Astrocyte (in vitro differentiated cells and primary cell): ENCODE data around the gene SOX5. TPM values are rescaled to one million over a fixed set of nuclear protein-coding genes. Genes with fewer than 3 reads are reported as not detected.

Source experiments
- DNase-seq: peaks from one replicate; pipeline ENCODE4 v3.0.0-alpha.2; 2010; ENCODE audit warnings: low read depth
- FAIRE-seq: peaks from 2 replicates; lab custom pipeline; 2011; peaks lifted over from hg19 to GRCh38; lab: Jason Lieb, UNC
- H2AFZ ChIP-seq: 2 replicates; pipeline ENCODE4 v1.6.0; 2012; ENCODE audit warnings: low read depth, low read length, inconsistent platforms
- H3K27ac ChIP-seq: 2 replicates; pipeline ENCODE4 v1.5.1; 2011; ENCODE audit warnings: low read depth, low read length, inconsistent platforms
- H3K27me3 ChIP-seq: 2 replicates; pipeline ENCODE4 v1.6.0; 2011; ENCODE audit warnings: low read length, inconsistent platforms; ENCODE audit not compliant: insufficient read depth
- H3K36me3 ChIP-seq: 2 replicates; pipeline ENCODE4 v1.5.1; 2011; ENCODE audit warnings: low read length, inconsistent platforms; ENCODE audit not compliant: insufficient read depth
- H3K4me1 ChIP-seq: 2 replicates; pipeline ENCODE4 v1.5.1; 2011; ENCODE audit warnings: low read length, inconsistent platforms; ENCODE audit not compliant: insufficient read depth
- H3K4me2 ChIP-seq: 2 replicates; pipeline ENCODE4 v1.6.0; 2012; ENCODE audit warnings: low read length, inconsistent platforms
- H3K4me3 ChIP-seq: 2 replicates; pipeline ENCODE4 v1.5.1; 2011; ENCODE audit warnings: low read depth, mild to moderate bottlenecking, low read length, inconsistent platforms; ENCODE audit not compliant: insufficient read depth
- H3K79me2 ChIP-seq: 2 replicates; pipeline ENCODE4 v1.6.0; 2012; ENCODE audit warnings: mild to moderate bottlenecking, low read length, inconsistent platforms; ENCODE audit not compliant: insufficient read depth
- H3K9ac ChIP-seq: 2 replicates; pipeline ENCODE4 v1.6.0; 2012; ENCODE audit warnings: mild to moderate bottlenecking, low read length, inconsistent platforms
- H3K9me3 ChIP-seq: 2 replicates; pipeline ENCODE4 v1.5.1; 2012; ENCODE audit warnings: low read depth, mild to moderate bottlenecking, low read length, inconsistent platforms; ENCODE audit not compliant: insufficient read depth
- H4K20me1 ChIP-seq: 2 replicates; pipeline ENCODE4 v1.6.0; 2012; ENCODE audit warnings: low read length, inconsistent platforms; ENCODE audit not compliant: insufficient read depth
- H3K27ac Mint-ChIP-seq: one replicate; pipeline ENCODE4 v1.8.0; 2021; ENCODE audit warnings: mild to moderate bottlenecking, mixed read lengths; ENCODE audit not compliant: unreplicated experiment
- H3K27me3 Mint-ChIP-seq: one replicate; pipeline ENCODE4 v1.8.0; 2021; ENCODE audit warnings: low read depth, mixed read lengths; ENCODE audit not compliant: unreplicated experiment
- H3K36me3 Mint-ChIP-seq: one replicate; pipeline ENCODE4 v1.8.0; 2021; ENCODE audit warnings: low read depth, mixed read lengths; ENCODE audit not compliant: unreplicated experiment
- H3K4me1 Mint-ChIP-seq: one replicate; pipeline ENCODE4 v1.8.0; 2021; ENCODE audit warnings: low read depth, mixed read lengths; ENCODE audit not compliant: unreplicated experiment
- H3K4me3 Mint-ChIP-seq: one replicate; pipeline ENCODE4 v1.8.0; 2021; ENCODE audit warnings: mild to moderate bottlenecking, moderate library complexity, mixed read lengths; ENCODE audit not compliant: unreplicated experiment
- H3K9me3 Mint-ChIP-seq: one replicate; pipeline ENCODE4 v1.8.0; 2021; ENCODE audit warnings: mild to moderate bottlenecking, mixed read lengths; ENCODE audit not compliant: unreplicated experiment
- CTCF ChIP-seq: IDR thresholded peaks from 2 replicates; pipeline ENCODE4 v1.5.1; 2011; ENCODE audit warnings: low read depth, mild to moderate bottlenecking, inconsistent platforms, low read length, moderate library complexity; ENCODE audit not compliant: insufficient read depth
- EZH2 ChIP-seq: IDR thresholded peaks from 2 replicates; pipeline ENCODE4 v1.6.1; 2012; ENCODE audit warnings: mild to moderate bottlenecking, low read length, inconsistent platforms; ENCODE audit not compliant: insufficient read depth
- total RNA-seq: library from RNA; stranded (reverse); gene quantifications from 2 replicates; pipeline ENCODE4 v1.2.1, GENCODE V29; 2021

Gene SOX5
- total RNA-seq, 1 donor from 2014 or later, result 13.7 TPM

- no peak overlapping the region for H3K4me3 ChIP-seq
- no peak for TF ChIP-seq EZH2
- TF ChIP-seq CTCF, result no peak
- peak overlapping the region; percentile 59 for H3K27ac Mint-ChIP-seq
- FAIRE-seq (no peak), DNase-seq (no peak)
- no peaks in the 10 kb centered on the region for H4K20me1 ChIP-seq
- no peak overlapping the region for H3K27ac ChIP-seq
- H3K9ac ChIP-seq, result no peak overlapping the region
- no peaks in the 10 kb centered on the region for H3K27me3 ChIP-seq
- no peak overlapping the region for H2AFZ ChIP-seq
- H3K4me1 Mint-ChIP-seq, result peaks cover 23% of the 10 kb centered on the region
- peaks cover 7% of the 10 kb centered on the region for H3K4me1 ChIP-seq
- H3K9me3 Mint-ChIP-seq, result peaks cover 4% of the 10 kb centered on the region
- no peaks in the 10 kb centered on the region for H3K9me3 ChIP-seq
- H3K4me2 ChIP-seq, result no peak overlapping the region
- H3K36me3 Mint-ChIP-seq, result peaks cover 7% of the 10 kb centered on the region
- H3K27me3 Mint-ChIP-seq, result no peaks in the 10 kb centered on the region
- no peaks in the 10 kb centered on the region for H3K36me3 ChIP-seq
- no peak overlapping the region for H3K4me3 Mint-ChIP-seq
- H3K79me2 ChIP-seq, result no peaks in the 10 kb centered on the region
Measured at GRCh38 chr12:23899434-23899833, 50.0 kb downstream of the SOX5 start.

- H3K4me1 ChIP-seq, result peaks cover 7% of the 10 kb centered on the region
- no peak overlapping the region for H3K9ac ChIP-seq
- Mint-ChIP-seq H3K27ac (peak overlapping the region; percentile 12), H3K36me3 (peaks cover 9% of the 10 kb centered on the region), H3K4me3 (no peak overlapping the region), H3K9me3 (peaks cover 4% of the 10 kb centered on the region), H3K27me3 (no peaks in the 10 kb centered on the region), H3K4me1 (peaks cover 26% of the 10 kb centered on the region)
- H2AFZ ChIP-seq, result no peak overlapping the region
- no peaks in the 10 kb centered on the region for H3K9me3 ChIP-seq
- H3K79me2 ChIP-seq, result no peaks in the 10 kb centered on the region
- FAIRE-seq (no peak), DNase-seq (no peak)
- H4K20me1 ChIP-seq, result no peaks in the 10 kb centered on the region
- no peaks in the 10 kb centered on the region for H3K27me3 ChIP-seq
- TF ChIP-seq CTCF, result no peak
- no peak for TF ChIP-seq EZH2
- H3K36me3 ChIP-seq, result no peaks in the 10 kb centered on the region
- H3K4me2 ChIP-seq, result no peak overlapping the region
- no peak overlapping the region for H3K27ac ChIP-seq
- H3K4me3 ChIP-seq, result no peak overlapping the region
Measured at GRCh38 chr12:23898121-23898520, 51.3 kb downstream of the SOX5 start.

GRCh38 chr12:23895792-23896218 is 53.7 kb downstream of the SOX5 start:
- H3K9me3 ChIP-seq, result no peaks in the 10 kb centered on the region
- peaks cover 26% of the 10 kb centered on the region for H3K4me1 Mint-ChIP-seq
- no peaks in the 10 kb centered on the region for H3K27me3 Mint-ChIP-seq
- no peaks in the 10 kb centered on the region for H3K27me3 ChIP-seq
- peak overlapping the region; percentile 99 for H3K27ac Mint-ChIP-seq
- H3K79me2 ChIP-seq, result no peaks in the 10 kb centered on the region
- H2AFZ ChIP-seq, result peak overlapping the region; percentile 48
- FAIRE-seq, result no peak
- no peaks in the 10 kb centered on the region for H4K20me1 ChIP-seq
- peak; percentile 89 for DNase-seq
- peak overlapping the region; percentile 38 for H3K9ac ChIP-seq
- peaks cover 7% of the 10 kb centered on the region for H3K4me1 ChIP-seq
- H3K27ac ChIP-seq, result peak overlapping the region; percentile 76
- no peaks in the 10 kb centered on the region for H3K36me3 ChIP-seq
- peak overlapping the region; percentile 73 for H3K4me2 ChIP-seq
- no peaks in the 10 kb centered on the region for H3K9me3 Mint-ChIP-seq
- no peak for TF ChIP-seq EZH2
- no peak for TF ChIP-seq CTCF
- peak overlapping the region; percentile 43 for H3K4me3 Mint-ChIP-seq
- peaks cover 6% of the 10 kb centered on the region for H3K36me3 Mint-ChIP-seq
- H3K4me3 ChIP-seq, result peak overlapping the region; percentile 24
